GM19043 (cell line): ENCODE measurements around the gene MCU.

Experiments used
- ATAC-seq: cut with Tn5 transposase; IDR thresholded peaks from one replicate; pipeline ENCODE4 v1.9.1; 2021; ENCODE audit warnings: low read depth; ENCODE audit not compliant: unreplicated experiment

MCU gene

DNA sequence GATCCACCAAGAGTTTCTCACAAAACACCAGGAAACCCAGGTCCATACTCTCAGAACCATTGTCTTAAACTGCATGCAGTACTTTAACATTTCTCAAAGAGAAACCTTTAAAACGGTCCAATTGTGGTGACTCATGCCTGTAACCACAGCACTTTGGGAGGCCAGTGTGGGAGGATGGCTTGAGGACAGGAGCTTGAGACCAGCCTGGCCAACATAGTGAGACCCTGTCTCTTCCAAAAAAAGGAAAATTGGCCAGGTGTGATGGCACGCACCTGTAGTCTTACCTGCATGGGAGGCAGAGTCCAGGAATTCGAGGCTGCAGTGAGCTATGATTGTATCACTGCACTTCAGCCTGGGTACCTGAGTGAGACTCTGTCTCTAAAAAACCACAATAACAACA is 104.1 kb downstream of the MCU start:
- no peak for ATAC-seq

DNA sequence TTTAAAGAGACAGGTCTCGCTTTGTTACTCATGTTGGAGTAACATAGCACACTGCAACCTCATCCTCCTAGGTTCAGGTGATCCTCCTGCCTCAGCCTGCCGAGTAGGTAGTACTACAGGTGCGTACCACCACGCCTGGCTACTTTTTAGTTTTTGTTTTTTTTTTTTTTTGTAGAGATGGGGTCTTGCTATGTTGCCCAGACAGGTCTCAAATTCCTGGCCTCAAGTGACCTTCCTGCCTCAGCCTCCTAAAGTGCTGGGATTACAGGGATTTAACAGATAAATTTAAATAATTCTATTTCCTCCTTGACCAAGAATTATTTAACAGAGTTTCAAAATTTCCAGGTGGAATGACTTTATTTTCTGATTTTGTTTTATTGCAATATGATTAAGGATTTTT is 104.6 kb downstream of the MCU start:
- ATAC-seq: no peak

DNA sequence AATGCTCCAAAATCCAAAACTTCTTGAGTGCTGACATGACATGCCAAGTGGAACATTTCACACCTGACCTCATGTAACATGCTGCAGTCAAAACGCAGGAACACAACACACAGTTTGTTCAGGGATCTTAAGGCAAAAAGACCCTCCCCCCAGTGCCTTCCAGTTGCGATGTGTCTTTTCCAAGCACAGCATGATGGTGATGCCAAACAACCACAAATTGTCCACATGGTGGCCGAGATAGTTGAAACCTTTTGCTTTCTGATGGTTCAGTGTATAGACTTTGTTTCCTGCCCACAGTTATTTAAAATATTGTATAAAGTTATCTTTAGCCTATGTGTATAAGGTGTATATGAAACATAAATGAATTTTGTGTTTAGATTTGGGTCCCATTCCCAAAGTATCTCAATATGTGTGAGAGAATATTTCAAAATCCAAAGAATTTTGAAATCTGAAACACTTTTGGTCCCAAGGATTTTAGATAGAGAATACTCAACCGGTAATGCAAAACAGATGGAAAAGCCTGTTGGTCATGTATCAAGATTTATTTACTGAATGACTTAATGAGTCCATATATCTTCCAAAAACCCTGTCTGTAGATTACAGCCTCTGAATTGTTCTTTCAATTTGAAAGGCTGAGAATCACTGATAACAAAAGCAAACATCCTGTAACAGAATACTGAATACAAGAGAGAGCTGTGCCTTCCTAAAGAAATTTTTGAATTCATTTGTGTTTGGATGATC is 108.2 kb downstream of the MCU start:
- no peak for ATAC-seq

DNA sequence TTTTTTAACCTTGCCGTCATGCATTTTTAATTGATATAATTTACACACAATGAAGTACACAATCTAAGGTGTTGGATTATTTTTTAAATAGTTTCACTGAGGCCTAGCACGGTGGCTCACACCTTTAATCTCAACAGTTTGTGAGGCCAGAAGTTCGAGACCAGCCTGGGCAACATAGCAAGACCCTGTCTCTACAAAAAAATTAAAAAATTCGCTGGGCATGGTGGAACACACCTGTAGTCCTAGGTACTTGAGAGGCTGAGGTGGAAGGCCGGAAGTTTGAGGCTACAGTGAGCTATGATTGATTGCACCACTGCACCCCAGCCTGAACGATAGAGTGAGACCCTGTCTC is 108.8 kb downstream of the MCU start:
- no peak for ATAC-seq

DNA sequence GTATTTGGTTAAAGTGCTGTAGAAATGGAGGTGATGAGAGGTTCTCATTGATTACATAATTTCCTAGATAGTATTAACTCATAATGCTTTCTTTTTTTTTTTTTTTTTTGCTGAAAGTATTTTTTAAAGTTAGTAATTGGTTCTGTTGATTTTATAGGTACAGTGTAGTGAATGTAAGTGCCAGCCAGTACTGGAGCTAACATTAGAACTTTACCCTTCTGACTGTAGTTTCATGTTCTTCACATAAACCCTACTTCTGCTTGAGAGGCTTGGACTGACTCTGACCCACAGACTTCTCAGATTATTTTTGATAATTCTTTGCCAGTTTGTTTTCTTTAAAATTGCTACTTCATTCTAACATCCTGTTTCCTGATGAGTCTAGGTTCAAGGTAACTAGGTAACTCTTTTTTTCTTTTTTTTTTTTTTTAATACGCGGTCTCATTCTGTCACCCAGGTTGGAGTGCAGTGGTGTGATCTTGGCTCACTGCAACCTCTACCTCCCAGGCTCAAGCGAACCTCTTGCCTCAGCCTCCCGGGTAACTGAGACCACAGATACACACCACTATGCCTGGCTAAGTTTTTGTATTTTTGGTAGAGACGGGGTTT is 109.4 kb downstream of the MCU start:
- no peak for ATAC-seq

DNA sequence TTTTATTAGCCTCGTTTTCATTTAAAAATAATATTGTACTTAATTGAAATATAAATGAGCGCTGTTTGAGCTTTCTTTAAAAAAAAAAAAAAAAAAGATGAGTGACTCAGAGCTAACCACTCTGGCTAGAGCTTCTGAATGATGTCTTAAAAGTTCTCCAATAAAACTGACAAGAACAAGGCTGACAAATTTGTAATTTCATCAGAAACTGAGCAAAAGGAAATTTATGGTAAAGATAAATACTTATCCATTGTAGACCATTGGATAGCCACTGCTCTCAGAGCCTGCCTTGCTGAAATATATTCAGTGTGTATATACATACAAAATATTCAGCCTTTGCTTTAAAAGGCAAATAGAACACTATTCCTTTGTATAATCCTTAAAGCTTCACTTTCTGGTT is 110.4 kb downstream of the MCU start:
- no peak for ATAC-seq

DNA sequence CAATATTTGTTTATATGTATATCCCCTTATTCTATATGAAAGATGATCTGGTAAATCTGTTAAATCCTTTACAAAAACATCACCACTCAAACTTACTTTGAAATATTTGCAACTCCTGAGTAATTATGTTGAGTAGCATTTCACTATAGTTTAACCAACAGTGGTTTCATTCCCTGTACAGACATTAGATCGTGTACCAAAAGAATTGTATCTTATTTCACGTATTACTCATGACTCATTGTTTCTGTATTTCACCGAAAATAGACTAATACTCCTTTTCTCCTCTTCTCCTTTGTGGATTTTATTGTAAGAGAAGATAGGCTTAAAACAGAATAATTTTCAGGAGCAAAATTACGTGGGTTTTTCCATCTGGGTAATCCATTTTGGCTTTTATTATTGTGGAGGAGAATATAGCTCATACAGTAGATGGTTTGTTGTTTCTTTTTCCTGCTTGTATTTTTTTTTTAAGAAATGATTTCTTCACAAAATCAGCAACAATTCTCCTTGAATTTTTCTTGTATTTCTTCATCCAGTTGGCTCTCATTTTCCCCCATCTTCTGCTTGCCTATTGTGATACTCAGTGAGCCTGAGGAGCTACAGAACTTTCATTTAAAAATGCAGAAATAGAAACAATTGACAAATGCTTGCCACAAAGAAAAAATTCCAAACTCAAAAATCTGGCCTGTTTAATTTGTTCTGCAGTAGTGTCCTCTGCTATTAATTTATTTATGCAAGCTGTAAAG is 111.0 kb downstream of the MCU start:
- no peak for ATAC-seq

DNA sequence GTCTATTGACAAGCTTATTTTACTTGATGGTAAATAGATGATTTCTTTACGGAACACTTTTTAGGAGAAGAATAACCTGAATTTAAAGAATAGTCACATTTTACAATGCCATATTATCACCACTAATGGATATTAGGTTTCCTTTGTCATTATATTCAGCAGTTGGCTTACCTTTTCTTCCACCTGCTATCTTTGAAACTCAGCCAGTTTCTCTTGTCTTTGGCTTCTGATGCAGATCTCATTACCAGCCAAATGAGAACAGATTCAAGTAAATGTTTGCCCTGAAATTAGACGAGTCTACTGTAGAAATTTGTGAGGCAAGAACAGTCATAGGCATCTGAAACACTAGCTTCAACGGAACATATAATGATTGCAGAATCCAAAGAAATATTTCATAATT is 116.1 kb downstream of the MCU start:
- ATAC-seq: no peak

DNA sequence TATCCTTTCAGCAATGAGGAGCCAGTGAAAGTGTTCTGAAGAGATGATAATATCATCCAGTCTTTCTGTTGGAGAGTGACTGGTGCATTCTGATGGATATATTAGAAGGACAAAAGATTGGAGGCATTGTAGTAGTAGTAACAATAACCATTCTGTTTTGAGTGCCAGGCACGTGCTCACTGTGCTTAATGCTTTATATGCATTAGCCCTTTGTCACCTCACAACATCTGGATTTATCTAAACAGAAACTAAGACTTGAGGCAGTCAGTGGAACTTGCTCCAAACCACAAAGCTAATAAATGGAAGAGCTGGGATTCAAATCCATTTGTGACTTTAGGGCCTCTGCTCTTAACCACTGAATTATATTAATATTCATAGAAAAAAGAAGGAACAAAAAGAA is 117.1 kb downstream of the MCU start:
- ATAC-seq: no peak

DNA sequence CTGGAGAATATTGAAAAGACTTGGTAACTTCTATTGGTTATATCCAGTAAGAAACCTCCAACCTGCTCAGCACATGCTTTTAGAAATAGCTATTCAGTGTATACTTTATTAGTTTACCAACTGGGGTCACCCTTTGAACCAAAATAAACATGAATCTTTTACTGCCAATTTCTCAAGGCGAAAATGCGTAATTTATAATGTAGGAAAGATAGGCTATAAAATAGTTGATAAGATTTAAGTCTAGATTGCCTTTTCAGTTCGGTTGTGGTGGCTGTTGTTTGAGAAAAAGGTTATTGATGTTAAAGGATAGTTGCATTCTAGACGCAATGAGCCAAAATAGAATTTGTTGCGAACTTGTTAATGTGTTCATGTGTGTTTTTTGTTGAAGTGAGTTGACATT is 119.0 kb downstream of the MCU start:
- no peak for ATAC-seq

DNA sequence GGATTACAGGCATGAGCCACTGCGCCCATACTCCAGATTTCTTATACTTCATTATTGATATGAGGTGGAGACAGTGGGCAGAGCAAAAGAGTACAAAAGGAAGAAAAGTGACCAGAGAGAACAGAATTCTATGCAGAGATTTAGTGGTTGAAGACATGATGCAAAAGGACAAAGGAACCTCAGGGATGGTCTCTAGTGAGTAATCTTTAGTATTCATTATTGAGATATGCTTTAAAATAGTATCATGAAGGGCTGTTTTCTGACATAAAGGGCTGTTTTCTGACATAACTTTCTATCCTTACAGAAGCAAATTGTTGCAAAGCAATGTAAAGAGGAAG is 120.4 kb downstream of the MCU start:
- no peak for ATAC-seq

DNA sequence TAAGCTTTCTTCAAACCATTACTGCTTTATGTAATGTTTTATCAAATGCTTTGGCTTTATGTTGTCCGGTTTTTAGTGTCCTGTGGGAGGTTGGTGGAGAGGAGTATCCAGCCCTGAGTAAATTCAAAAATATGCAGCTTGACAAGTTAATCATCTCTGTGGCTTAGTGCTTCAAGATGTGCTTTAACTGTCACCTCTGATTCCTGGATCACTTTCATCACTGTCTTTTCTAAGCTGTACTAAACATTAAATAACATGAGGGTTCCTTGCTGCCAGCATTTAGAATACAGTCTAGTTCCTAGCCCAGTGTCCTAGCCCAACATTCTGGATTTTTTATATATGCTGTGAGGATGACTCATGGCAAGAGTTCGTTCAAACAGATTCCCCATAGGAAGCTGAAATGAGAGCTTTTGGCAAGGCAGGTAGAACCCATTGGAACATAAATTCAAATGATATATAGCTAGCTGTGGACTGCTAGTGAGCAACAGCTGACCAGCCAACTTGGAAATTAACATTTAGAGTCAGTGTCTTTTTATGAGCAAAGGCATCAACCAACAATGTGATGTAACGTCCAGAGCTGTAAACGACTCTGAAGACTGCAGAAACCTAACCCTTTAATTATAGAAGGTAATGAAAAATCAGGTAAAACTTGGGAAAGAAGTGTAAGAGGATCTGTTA is 120.9 kb downstream of the MCU start:
- ATAC-seq: no peak

DNA sequence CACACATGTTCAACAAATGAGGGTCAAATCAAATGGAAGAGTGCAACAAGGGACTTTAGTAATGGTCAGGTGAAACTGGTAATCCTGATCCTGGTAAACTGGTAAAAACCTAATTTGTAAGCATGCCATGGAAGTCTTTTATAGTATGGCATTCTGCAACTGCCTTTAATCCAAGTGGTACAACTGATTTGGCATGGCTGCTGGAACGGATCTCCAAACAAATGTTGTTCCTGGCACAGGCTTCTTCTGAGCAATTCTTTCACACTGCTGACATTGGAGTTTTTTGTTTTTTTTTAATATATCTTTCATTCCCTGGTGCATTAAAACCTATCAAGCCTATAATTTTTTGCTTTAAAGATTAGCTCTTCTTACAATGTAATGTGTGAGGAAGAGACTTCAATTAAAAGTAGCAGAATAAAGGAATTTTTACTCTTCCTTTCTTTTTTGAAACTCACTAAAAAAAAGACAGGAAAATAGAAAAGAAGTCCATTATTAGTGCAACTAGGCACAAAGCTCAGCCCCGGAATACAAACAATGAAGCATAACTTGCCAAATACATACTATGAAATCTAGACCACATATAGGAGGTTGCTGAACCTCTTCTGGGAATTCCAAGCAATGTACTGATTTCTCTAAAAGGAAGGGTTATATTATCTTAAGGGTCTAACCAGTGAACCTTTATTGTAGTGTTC is 122.3 kb downstream of the MCU start:
- ATAC-seq: no peak

DNA sequence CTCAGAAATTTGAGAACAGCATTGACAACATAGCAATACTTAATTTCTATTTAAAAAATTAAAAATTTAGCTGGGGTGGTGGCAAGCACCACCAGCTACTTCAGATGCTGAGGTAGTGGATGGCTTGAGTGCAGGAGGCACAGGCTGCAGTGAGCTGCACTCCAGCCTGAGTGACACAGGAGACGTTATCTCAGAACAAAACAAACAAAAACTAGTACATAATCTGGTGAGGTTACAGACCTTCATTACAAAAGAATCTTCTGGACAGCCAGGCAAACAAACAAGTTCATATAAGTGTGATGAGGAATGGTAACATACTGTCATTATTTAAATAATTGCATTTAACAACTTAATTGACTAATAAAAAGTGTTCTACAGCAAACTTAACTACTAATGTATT is 124.6 kb downstream of the MCU start:
- ATAC-seq: no peak

DNA sequence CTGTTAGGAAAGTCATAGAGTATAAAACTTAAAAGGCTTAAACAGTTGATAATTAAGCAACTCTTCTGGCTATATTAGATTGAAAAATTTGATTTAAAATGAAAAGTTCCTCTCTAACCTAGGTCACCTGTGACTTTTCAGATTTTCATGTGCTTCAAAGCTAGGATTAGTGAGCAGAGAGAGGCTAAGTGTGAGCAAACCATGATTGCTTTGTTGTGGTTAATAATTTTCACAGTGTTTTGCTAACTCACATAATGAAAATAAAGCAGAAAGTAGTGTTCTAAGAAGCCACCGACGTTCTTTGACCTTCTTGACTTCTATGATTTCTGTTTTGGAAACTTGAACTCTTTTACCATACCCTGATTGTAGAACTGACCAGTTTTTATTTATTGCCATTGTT is 126.1 kb downstream of the MCU start:
- no peak for ATAC-seq

DNA sequence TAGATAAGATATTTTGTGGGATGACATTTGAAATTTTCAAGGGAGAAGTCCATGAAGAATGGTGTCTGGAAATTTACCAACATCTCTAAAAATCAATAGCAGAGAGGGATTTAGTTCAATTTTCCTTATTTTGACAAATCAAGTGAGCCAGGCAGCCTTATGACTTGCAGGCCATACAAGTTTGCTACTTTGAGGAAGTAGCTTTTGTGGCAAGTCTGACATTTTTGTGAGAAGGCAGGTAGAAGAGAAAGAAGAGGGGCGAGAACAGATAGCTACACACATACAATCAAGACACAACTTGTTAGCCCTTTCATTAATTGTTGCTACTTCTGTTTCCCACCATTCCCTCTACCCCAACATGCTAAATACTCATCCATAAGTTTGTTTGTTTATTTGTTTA is 127.1 kb downstream of the MCU start:
- no peak for ATAC-seq

DNA sequence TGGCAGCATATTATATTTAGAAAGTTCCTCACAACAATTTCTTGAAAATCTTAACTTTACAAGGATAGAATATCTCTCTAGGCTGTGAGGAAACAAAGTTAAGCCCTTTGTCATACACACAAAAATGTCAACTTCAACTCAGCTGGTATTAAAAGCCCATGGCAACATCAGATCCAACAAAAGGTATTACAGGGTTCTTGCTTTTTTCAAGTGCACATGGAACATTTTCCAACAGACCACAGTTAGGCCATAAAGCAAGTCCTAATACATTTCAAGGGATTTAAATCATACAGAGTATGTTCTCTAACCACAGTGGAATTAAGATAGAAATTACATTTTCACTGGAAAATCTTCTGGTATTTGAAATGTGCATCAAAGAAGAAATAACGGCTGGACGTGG is 129.7 kb downstream of the MCU start:
- ATAC-seq: no peak

DNA sequence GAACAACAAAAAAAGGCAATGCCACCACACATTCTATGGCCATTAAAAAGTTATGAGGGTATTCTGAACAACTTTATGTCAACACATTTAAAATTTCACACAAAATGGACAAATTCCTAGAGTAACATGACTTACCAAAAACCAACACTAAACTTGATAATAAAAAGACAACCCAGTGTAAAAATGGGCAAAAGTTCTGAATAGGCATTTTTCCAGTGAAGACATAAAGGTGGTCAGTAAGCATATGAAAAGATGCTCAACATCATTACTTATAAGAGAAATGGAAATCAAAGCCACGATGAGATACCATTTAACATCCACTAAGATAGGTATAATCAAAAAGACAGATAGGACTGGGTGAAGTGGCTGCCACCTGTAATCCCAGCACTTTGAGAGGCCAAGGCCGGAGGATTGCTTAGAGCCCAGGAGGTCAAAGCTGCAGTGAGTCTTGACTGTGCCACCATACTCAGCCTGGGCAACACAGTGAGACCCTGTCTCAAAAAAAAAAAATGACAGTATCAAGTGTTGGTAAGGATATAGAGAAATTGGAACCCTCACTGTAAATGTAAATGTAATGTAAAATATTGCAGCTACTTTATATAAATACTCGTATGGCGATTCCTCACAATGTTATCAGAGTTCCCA is 130.5 kb downstream of the MCU start:
- ATAC-seq: no peak

DNA sequence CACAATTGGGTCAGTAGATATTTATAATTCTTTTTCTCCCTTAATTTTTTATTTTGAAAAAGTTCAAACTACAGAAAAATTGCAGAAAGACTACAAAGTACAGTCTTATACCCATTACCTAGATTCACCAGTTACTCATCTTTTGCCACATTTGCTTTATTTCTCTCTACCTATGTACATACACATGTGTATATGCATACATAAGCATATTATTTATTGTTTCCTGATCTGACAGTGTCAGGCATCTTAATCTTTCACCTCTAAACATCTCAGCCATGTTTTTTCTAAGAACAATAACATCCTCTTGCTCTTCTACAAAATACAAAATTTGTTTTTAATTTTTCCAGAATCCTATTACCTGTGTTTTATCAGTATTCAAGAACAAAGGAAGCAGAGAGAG is 133.2 kb downstream of the MCU start:
- no peak for ATAC-seq

DNA sequence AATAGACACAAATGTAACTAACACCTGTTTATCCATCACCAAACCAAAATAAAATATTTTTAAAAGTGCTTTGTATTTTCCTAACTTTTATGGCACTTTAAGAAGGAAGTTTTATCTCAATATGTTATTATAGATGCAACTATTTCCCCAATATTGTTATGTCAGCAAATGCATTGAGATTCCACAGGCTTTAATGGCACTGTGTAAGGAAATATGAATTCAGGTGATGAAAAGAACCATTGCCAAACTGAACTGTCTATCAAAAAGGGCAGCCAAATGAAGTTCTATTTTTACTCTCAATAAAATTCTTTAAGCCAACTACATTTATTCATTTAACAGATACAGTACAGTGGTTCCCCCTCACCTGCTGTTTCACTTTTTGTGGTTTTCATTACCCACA is 134.4 kb downstream of the MCU start:
- ATAC-seq: no peak

DNA sequence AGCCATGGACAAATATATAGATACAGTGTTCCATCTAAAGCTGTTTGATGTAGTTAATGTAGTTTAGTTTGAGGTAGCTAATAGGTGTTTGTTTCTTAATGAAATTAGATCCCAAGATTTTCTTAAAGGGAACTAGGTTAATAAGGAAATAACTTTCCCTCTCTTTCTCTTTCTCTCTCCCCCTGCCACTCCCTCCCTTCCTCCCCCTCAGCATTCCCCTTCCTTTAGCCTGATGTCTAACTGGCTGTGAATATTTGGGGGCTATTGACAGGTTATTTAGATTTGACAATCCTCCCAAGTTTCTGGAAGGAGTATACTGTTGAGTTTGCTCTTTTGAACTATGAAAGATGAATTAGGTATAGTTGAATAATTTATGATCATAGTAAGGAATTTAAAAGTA is 136.4 kb downstream of the MCU start:
- no peak for ATAC-seq
